Osteoblast (primary cell): ENCODE measurements around the gene MEF2D. TPM values are rescaled to one million over a fixed set of nuclear protein-coding genes. Genes with fewer than 3 reads are reported as not detected.
A peak's percentile ranks its signal among the peaks of the same experiment; 100 is the strongest.

Source experiments
- DNase-seq: peaks from one replicate; pipeline ENCODE4 v3.0.0; 2011; ENCODE audit warnings: low spot score, mixed read lengths; ENCODE audit not compliant: insufficient read length; ENCODE audit errors: missing footprints
- H2AFZ ChIP-seq: 2 replicates; pipeline ENCODE4 v1.6.0; 2011; ENCODE audit warnings: mild to moderate bottlenecking, low read length
- H3K27ac ChIP-seq: 2 replicates; pipeline ENCODE4 v1.5.1; 2011; ENCODE audit warnings: mild to moderate bottlenecking, low read depth, low read length, moderate library complexity
- H3K27me3 ChIP-seq: 2 replicates; pipeline ENCODE4 v1.6.0; 2012; ENCODE audit warnings: mild to moderate bottlenecking, control low read depth, inconsistent platforms, low read length, moderate library complexity; ENCODE audit not compliant: insufficient read depth
- H3K36me3 ChIP-seq: 2 replicates; pipeline ENCODE4 v1.5.1; 2011; ENCODE audit warnings: mild to moderate bottlenecking, low read length, control low read depth, moderate library complexity; ENCODE audit not compliant: insufficient read depth
- H3K4me1 ChIP-seq: 2 replicates; pipeline ENCODE4 v1.5.1; 2011; ENCODE audit warnings: mild to moderate bottlenecking, low read length, control low read depth, moderate library complexity; ENCODE audit not compliant: insufficient read depth
- H3K4me2 ChIP-seq: 2 replicates; pipeline ENCODE4 v1.6.0; 2011; ENCODE audit warnings: mild to moderate bottlenecking, low read length; ENCODE audit not compliant: insufficient read depth
- H3K4me3 ChIP-seq: fragments of 200-600 bp; sonication (generic); 3 replicates; pipeline ENCODE4 v1.5.1; 2012; ENCODE audit warnings: mild to moderate bottlenecking, low read length, inconsistent platforms; ENCODE audit not compliant: insufficient read depth
- H3K79me2 ChIP-seq: 2 replicates; pipeline ENCODE4 v1.6.0; 2012; ENCODE audit warnings: mild to moderate bottlenecking, low read length, control low read depth, inconsistent platforms; ENCODE audit not compliant: insufficient read depth
- H3K9me3 ChIP-seq: 2 replicates; pipeline ENCODE4 v1.5.1; 2011; ENCODE audit warnings: low read depth, low read length, control low read depth
- H4K20me1 ChIP-seq: 2 replicates; pipeline ENCODE4 v1.6.0; 2012; ENCODE audit warnings: mild to moderate bottlenecking, low read length, control low read depth; ENCODE audit not compliant: insufficient read depth
- CTCF ChIP-seq: IDR thresholded peaks from 2 replicates; pipeline ENCODE4 v1.5.1; 2011; ENCODE audit warnings: mild to moderate bottlenecking, low read depth, low read length, moderate library complexity; ENCODE audit errors: extremely low read depth
- total RNA-seq: library from RNA; depleted of rRNA; stranded (reverse); fragments of >200 nt; gene quantifications from 2 replicates; pipeline ENCODE4 v1.2.3, GENCODE V29; 2012

MEF2D gene
- total RNA-seq, 1 donor: 14.1 TPM

DNA sequence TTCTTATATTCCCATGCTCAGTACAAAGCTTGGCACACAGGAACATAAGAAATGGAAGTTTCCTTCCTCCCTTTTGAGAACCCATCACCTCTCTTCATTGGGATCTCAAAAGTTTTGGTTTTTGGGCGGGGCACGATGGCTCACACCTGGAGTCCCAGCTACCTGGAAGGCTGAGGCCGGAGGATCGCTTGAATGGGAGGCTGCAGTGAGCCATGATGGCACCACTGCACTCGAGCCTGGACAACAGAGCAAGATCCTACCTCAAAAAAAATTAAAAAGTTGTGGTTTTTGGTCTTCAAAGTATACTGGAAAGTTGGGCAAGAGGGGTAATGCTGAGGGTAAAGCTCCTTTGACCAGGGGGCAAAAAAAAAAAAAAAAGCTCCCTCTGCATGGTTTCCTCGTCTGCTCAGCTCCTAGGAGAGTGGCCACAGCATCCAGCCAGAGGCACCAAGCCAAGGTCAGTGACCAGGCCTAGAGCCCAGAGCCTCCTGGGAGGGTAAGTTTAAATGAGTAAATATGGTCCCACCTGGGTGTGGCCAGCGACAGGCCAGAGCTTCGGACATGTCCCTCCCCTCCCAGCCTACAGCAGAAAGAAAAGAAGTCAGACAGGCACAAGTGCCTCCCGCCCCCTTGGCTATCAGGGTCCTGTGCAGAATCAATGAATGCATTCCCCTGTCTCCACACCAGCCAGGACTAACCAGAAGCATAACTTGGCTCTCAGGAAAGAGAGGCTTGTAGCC, 5.0 kb downstream of the MEF2D start:
- Histone ChIP-seq H4K20me1 (peaks cover 91% of the 10 kb centered on the region), H3K4me1 (peaks cover 65% of the 10 kb centered on the region), H3K27me3 (no peaks in the 10 kb centered on the region), H3K79me2 (peaks cover 100% of the 10 kb centered on the region), H2AFZ (no peak overlapping the region), H3K4me2 (peak overlapping the region; percentile 92), H3K9me3 (no peaks in the 10 kb centered on the region), H3K4me3 (no peak overlapping the region), H3K36me3 (peaks cover 6% of the 10 kb centered on the region), H3K27ac (peak overlapping the region; percentile 34)
- DNase-seq: peak; percentile 87
- TF ChIP-seq CTCF: no peak

GRCh38 chr1:156494309-156494895, 6.2 kb downstream of the MEF2D start:
- peaks cover 77% of the 10 kb centered on the region for H3K4me1 ChIP-seq
- no peak for TF ChIP-seq CTCF
- peaks cover 6% of the 10 kb centered on the region for H3K36me3 ChIP-seq
- peaks cover 100% of the 10 kb centered on the region for H3K79me2 ChIP-seq
- H3K27me3 ChIP-seq: no peaks in the 10 kb centered on the region
- no peak overlapping the region for H3K27ac ChIP-seq
- peaks cover 99% of the 10 kb centered on the region for H4K20me1 ChIP-seq
- H3K4me2 ChIP-seq: no peak overlapping the region
- no peaks in the 10 kb centered on the region for H3K9me3 ChIP-seq
- no peak overlapping the region for H2AFZ ChIP-seq
- no peak overlapping the region for H3K4me3 ChIP-seq
- peak; percentile 56 for DNase-seq

GRCh38 chr1:156493742-156494141, 6.8 kb downstream of the MEF2D start:
- Histone ChIP-seq H3K79me2 (peaks cover 100% of the 10 kb centered on the region), H3K36me3 (peaks cover 6% of the 10 kb centered on the region), H3K4me3 (no peak overlapping the region), H2AFZ (no peak overlapping the region), H3K27ac (no peak overlapping the region), H3K9me3 (no peaks in the 10 kb centered on the region), H3K27me3 (no peaks in the 10 kb centered on the region), H3K4me1 (peaks cover 81% of the 10 kb centered on the region), H3K4me2 (peak overlapping the region; percentile 11), H4K20me1 (peaks cover 99% of the 10 kb centered on the region)
- TF ChIP-seq CTCF: no peak
- no peak for DNase-seq

DNA sequence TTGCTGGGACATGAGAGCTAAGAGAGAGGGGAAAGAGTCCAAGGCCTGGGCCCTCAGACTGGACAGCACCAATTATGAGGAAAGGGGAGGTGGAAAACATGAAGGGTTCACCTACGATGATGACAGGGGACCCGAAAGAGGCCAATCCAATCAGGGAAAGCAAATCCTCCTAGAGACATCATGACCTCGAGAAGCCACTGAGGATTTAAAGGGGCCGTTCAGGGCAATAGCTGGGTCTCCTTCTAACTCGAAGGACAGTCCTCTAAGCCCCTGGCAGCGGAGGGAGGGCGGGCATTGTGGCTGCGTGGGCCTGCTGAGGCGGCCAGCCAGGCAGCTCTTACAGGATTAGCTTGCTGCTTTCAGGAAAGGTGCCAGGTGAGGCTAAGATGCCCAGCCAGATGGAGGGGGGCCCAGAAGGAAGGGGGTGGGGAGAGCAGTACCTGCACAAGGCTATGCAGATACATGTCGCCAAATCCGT, 7.4 kb downstream of the MEF2D start:
- Histone ChIP-seq H3K4me3 (no peak overlapping the region), H3K79me2 (peaks cover 100% of the 10 kb centered on the region), H2AFZ (no peak overlapping the region), H3K9me3 (no peaks in the 10 kb centered on the region), H3K27ac (peak overlapping the region; percentile 39), H3K4me2 (peak overlapping the region; percentile 19), H3K27me3 (no peaks in the 10 kb centered on the region), H4K20me1 (peaks cover 100% of the 10 kb centered on the region), H3K36me3 (peaks cover 6% of the 10 kb centered on the region), H3K4me1 (peaks cover 80% of the 10 kb centered on the region)
- no peak for TF ChIP-seq CTCF
- peak; percentile 71 for DNase-seq
